GM10847 (cell line): ENCODE measurements around the gene C1orf105.

ENCODE experiments used
- POLR2A ChIP-seq: IDR thresholded peaks from 2 replicates; pipeline ENCODE4 v1.6.1; 2011; ENCODE audit not compliant: insufficient read length; ENCODE audit errors: extremely low read depth

C1orf105 gene

DNA sequence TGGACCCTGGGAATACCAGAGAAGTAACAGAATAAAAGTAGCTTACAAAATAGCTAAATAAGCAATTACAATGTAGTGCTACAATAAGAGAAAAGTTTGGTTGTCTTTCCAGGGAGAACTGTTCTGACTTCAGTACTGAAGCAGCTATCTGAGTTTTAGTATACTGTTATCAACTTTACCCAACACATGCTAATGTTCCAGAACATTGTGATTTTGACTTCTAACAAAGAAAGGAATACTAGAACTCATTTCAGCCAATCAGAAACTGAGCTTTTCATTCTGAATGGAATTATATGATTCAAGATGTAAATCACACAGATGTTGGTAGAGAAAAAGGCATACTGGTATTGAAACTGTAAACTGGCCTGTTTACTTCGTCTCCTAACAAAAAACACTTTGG, at the start of gene C1orf105:
TSS of gene C1orf105 (plus strand) at position 301 of the 400 bp plus-strand sequence. CDS start 201 bp downstream, outside the sequence.
- TF ChIP-seq POLR2A, result no peak

DNA sequence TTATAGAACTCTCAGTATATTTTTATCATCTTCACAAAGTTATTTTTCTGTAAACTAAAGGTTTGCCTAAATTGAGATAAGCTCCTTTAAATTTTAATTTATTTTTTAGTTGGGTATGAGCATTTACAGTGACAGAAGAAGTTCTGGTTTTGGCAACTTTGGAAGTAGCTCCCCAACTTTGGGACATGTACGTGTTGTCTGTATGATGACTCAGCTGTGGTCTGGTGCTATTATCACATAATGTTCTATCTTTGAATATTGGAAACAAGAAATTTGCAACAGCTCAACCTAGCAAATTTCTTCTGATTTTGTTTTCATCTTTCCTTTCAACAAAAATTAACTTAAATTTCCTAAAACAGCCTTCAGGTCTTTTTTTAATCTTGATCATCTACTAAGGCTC, 46.6 kb upstream of the C1orf105 start:
- no peak for TF ChIP-seq POLR2A

GRCh38 chr1:172375211-172375631, 45.3 kb upstream of the C1orf105 start:
- TF ChIP-seq POLR2A, result no peak

GRCh38 chr1:172376431-172376830, 44.1 kb upstream of the C1orf105 start:
- TF ChIP-seq POLR2A, result no peak

- no peak for TF ChIP-seq POLR2A
Measured at GRCh38 chr1:172377565-172377964, 42.9 kb upstream of the C1orf105 start.

- no peak for TF ChIP-seq POLR2A
Measured at GRCh38 chr1:172378109-172378760, 42.2 kb upstream of the C1orf105 start.

DNA sequence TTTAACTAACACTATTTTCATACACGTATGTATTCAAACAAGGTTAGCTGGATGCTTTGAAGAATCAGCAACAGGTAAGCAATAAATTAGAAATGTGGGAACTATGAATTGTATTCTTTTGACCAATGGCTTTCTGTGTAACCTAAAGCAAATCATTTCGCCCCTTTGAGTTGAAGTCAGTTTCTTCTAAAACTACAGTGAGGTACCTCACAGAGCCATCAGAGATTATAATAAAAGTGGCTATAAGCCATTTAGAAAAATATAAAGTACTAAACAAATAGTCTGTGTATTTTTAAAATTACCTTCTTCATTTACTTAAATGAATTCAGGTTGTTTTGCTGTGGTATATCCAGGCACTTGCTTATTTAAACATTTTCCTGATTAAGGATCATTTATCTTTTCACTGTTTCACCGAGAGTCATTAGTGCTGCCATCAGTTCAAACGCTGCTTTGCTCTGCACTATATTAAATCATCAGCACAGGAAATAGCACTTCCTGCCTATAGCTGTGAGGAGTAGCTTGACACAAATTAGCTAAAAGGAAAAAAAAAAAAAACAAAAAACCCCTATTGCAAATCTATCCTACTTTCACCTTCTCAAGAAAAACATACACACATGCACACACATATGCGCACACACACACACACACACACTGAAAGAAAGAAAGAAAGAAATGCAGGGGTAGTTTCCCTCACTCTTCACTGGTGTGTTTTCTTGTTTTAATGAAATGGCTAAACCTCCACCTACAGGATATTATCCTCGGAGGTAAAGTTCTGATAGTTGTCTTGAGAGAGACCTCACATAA, 39.8 kb upstream of the C1orf105 start:
- TF ChIP-seq POLR2A, result no peak

- no peak for TF ChIP-seq POLR2A
Measured at GRCh38 chr1:172381946-172382345, 38.5 kb upstream of the C1orf105 start.

DNA sequence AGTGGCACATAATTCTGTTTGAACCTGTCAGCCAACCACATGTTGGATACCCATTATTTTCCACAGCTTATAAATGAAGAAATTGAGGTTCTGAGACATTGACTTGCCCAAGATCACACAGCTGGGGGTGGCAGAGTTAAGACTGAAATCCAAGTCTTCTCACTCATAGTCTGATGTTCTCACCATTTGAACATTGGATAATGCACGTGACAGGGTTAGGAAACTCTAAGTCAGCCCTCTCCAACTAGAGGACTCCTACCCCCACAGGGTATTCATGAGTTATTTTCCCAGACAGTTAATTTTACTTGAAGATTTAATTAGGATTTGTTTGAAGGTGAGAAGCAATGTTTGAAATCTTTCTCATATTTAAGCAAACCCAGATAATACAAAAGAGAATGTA, 38.1 kb upstream of the C1orf105 start:
- TF ChIP-seq POLR2A, result no peak

GRCh38 chr1:172382990-172383389, 37.5 kb upstream of the C1orf105 start:
- TF ChIP-seq POLR2A, result no peak

DNA sequence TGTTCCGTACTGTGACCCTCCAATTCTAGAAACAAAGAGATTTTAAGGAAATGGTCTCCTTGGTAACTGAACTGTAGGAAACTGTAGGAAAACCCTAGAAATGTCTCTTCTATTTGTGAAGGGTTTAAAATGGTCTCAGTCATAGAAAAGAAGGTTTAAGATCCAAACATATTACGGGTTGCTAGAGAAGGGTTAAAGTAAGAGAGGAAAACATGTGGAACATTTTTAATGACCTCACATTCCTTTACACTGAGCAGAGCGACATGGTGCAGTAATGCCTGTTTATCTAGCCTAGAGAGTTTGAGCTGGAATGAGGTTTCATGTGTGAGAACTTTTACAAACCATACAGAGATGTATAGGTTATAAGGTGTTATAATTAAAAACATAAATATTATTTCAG, 36.9 kb upstream of the C1orf105 start:
- no peak for TF ChIP-seq POLR2A

GRCh38 chr1:172384656-172385055, 35.8 kb upstream of the C1orf105 start:
- TF ChIP-seq POLR2A, result no peak

- no peak for TF ChIP-seq POLR2A
Measured at GRCh38 chr1:172386046-172386445, 34.4 kb upstream of the C1orf105 start.

DNA sequence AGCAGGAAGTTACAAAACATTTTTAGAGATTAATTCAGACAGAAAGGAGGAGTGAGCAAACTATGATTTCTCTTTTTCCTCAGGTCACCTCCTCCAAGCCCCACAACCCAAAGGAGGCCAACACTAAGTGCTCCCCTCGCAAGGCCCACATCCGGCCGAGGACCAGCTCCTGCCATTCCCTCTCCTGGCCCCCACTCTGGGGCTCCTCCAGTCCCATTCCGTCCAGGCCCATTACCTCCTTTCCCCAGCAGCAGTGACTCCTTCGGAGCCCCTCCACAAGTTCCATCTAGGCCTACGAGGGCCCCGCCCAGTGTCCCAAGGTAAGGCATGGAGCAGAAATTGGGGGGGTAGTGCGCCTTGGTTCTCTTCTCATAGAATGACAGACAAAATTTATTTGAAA, 32.0 kb upstream of the C1orf105 start:
- TF ChIP-seq POLR2A, result no peak

DNA sequence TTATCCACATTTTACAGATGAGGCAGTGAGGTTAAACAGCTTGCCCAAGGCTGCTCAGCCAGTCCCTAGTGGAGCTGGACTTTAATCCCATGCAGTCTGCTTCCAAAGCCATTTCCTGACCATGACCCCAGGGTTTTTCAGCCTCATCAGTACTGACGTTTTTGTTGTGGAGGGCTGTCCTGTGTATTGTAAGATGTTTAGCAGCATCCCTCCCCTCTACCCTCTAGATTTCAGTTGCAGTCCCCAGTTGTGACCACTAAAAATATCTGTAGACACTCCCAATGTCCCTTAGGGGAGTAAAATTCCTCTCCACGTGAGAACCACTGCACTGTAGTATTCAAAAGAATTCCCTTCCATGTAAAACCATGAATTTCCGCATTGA, 30.2 kb upstream of the C1orf105 start:
- no peak for TF ChIP-seq POLR2A
